Measurements from ENCODE around the gene PPP1R36. TPM values are rescaled to one million over a fixed set of nuclear protein-coding genes. Genes with fewer than 3 reads are reported as not detected.
A peak's percentile ranks its signal among the peaks of the same experiment; 100 is the strongest.

Gene PPP1R36
- total and polyA plus RNA-seq, 2 donors (not counting 1 experiment from before 2014, with no cell fraction given), result 0.87 to 1.3 TPM

DNA sequence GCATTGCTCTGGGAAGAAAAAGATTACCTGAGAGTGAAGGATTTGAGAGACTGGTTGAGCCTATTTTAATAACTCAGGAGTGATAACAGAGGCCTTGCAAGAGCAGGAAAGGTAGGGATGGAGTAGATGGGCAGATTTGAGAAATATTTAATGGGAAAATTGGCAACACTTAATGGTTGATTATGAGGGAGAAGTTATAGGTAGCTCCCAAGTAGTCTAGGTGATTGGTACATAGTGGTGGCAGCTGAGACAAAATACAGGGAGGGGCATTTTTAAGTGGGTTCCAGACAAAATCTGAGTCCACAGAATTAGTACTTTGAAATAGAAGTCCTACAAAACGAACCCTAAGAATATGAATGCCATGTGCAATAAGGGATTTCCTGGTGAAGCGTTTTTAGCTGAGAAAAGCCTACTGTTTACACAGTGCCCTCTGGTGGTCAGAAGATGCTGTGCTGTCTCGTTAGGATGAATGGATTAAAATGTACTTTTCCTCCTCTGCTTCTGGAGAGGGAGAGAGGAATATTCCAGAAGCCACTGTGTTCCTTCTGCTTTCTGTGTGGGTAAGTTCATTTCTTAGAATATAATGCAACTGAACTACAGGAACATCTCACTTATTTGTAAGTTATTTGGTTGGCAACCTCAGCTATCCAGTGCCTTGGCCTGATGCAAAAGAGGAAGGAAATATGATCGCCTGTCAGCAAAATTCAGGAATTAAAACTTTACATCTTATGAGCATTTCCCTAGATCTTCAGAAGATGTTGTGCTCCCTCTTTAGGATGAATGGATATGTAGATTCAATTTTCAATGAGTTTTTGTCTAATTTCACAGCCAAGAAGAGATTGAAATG is 38.7 kb upstream of the PPP1R36 start:
- no peak overlapping the region for H2AFZ ChIP-seq (ENCODE audit: low read length)
- H4K20me1 ChIP-seq (ENCODE audit: control insufficient read depth, extremely low read depth, insufficient read depth, low read length), result peaks cover 11% of the 10 kb centered on the region
- H3K79me2 ChIP-seq (ENCODE audit: control insufficient read depth, insufficient read depth, low read length), result peaks cover 94% of the 10 kb centered on the region
- H3K27ac ChIP-seq (ENCODE audit: insufficient read depth, low read length), result no peak overlapping the region
- no peak overlapping the region for H3K4me3 ChIP-seq (replicated peaks in 1 of 4; ENCODE audit: control extremely low read depth in 1 of 4, insufficient read depth in 1 of 4, low read depth in 3 of 4, low read length in 4 of 4)
- H3K27me3 ChIP-seq (ENCODE audit: control insufficient read depth, insufficient read depth, low read length), result no peaks in the 10 kb centered on the region
- no peaks in the 10 kb centered on the region for H3K36me3 ChIP-seq (ENCODE audit: control insufficient read depth, insufficient read depth, low read length)
- no peaks in the 10 kb centered on the region for H3K9me3 ChIP-seq (ENCODE audit: control insufficient read depth, insufficient read depth, low read depth, low read length)
- H3K4me1 ChIP-seq (ENCODE audit: control insufficient read depth, extremely low read depth, insufficient read depth, low read length), result peaks cover 7% of the 10 kb centered on the region
- no peak overlapping the region for H3K4me2 ChIP-seq (ENCODE audit: extremely low read depth, insufficient read depth, low read length)
- H3K9ac ChIP-seq (ENCODE audit: insufficient read depth, low read length), result no peak overlapping the region
- TF ChIP-seq EZH2 (IDR thresholded peaks at IDR 0.05; ENCODE audit: low read length, missing control alignments), result no peak
- TF ChIP-seq, protein P1, sequence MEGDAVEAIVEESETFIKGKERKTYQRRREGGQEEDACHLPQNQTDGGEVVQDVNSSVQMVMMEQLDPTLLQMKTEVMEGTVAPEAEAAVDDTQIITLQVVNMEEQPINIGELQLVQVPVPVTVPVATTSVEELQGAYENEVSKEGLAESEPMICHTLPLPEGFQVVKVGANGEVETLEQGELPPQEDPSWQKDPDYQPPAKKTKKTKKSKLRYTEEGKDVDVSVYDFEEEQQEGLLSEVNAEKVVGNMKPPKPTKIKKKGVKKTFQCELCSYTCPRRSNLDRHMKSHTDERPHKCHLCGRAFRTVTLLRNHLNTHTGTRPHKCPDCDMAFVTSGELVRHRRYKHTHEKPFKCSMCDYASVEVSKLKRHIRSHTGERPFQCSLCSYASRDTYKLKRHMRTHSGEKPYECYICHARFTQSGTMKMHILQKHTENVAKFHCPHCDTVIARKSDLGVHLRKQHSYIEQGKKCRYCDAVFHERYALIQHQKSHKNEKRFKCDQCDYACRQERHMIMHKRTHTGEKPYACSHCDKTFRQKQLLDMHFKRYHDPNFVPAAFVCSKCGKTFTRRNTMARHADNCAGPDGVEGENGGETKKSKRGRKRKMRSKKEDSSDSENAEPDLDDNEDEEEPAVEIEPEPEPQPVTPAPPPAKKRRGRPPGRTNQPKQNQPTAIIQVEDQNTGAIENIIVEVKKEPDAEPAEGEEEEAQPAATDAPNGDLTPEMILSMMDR (conservative IDR thresholded peaks at IDR 0.05 in 1 of 2, IDR thresholded peaks at IDR 0.05 in 1 of 2; ENCODE audit: low read depth in 1 of 2, low read length in 2 of 2), result peak; percentile 78 to 93
- peak; percentile 51 to 79 for DNase-seq (ENCODE audit: low read depth in 2 of 2)

DNA sequence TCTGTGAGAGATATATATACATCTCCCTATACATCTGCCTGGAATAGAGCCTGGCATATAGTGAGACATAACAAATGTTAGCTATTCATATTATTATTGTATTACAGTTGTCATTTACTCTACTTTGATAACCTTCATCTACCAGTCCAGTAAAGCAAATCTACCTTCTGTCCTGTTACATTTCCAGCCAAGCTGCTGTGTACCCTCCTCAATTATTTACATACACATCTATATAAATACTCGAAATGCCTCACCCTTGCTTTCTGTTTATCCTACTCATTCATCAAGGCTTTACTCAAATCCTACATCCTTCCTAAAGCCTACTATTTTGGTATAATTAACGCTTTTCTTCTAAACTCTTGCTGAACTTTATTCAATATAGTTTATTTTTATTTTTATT is 36.5 kb upstream of the PPP1R36 start:
- Histone ChIP-seq H2AFZ (ENCODE audit: low read length) (no peak overlapping the region), H3K27ac (ENCODE audit: insufficient read depth, low read length) (no peak overlapping the region), H3K79me2 (ENCODE audit: control insufficient read depth, insufficient read depth, low read length) (peaks cover 91% of the 10 kb centered on the region), H3K27me3 (ENCODE audit: control insufficient read depth, insufficient read depth, low read length) (no peaks in the 10 kb centered on the region), H3K4me1 (ENCODE audit: control insufficient read depth, extremely low read depth, insufficient read depth, low read length) (no peaks in the 10 kb centered on the region), H3K9me3 (ENCODE audit: control insufficient read depth, insufficient read depth, low read depth, low read length) (no peaks in the 10 kb centered on the region), H3K9ac (ENCODE audit: insufficient read depth, low read length) (no peak overlapping the region), H3K4me3 (replicated peaks in 1 of 4; ENCODE audit: control extremely low read depth in 1 of 4, insufficient read depth in 1 of 4, low read depth in 3 of 4, low read length in 4 of 4) (no peak overlapping the region), H3K4me2 (ENCODE audit: extremely low read depth, insufficient read depth, low read length) (no peak overlapping the region), H3K36me3 (ENCODE audit: control insufficient read depth, insufficient read depth, low read length) (no peaks in the 10 kb centered on the region), H4K20me1 (ENCODE audit: control insufficient read depth, extremely low read depth, insufficient read depth, low read length) (peaks cover 8% of the 10 kb centered on the region)
- TF ChIP-seq, protein P1 (conservative IDR thresholded peaks at IDR 0.05 in 1 of 2, IDR thresholded peaks at IDR 0.05 in 1 of 2; ENCODE audit: low read depth in 1 of 2, low read length in 2 of 2), result no peak
- TF ChIP-seq EZH2 (IDR thresholded peaks at IDR 0.05; ENCODE audit: low read length, missing control alignments), result no peak
- no peak for DNase-seq (ENCODE audit: low read depth in 2 of 2)

DNA sequence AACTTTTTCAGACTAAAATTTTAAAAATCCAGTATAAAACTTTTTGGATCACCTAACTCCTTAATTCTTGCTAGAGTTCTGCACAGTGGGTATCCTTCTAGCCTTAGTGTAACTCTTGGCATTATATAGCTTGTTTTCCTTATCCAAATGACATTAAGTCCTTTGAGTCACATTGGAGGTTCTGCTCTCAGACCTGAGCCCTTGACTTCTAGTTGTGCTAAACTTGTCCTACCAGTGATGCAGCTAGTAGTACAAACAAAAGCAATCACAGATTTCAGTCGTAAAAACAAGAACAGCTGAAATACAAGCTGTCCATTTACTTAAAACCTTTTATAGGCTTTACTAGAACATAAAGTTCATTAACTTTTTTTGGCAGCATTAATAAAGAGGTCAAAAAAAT is 34.7 kb upstream of the PPP1R36 start:
- H3K9me3 ChIP-seq (ENCODE audit: control insufficient read depth, insufficient read depth, low read depth, low read length), result no peaks in the 10 kb centered on the region
- H3K36me3 ChIP-seq (ENCODE audit: control insufficient read depth, insufficient read depth, low read length), result no peaks in the 10 kb centered on the region
- no peak overlapping the region for H3K4me3 ChIP-seq (replicated peaks in 1 of 4; ENCODE audit: control extremely low read depth in 1 of 4, insufficient read depth in 1 of 4, low read depth in 3 of 4, low read length in 4 of 4)
- H3K27ac ChIP-seq (ENCODE audit: insufficient read depth, low read length), result no peak overlapping the region
- TF ChIP-seq EZH2 (IDR thresholded peaks at IDR 0.05; ENCODE audit: low read length, missing control alignments), result no peak
- TF ChIP-seq, protein P1 (conservative IDR thresholded peaks at IDR 0.05 in 1 of 2, IDR thresholded peaks at IDR 0.05 in 1 of 2; ENCODE audit: low read depth in 1 of 2, low read length in 2 of 2), result no peak
- H3K4me1 ChIP-seq (ENCODE audit: control insufficient read depth, extremely low read depth, insufficient read depth, low read length), result no peaks in the 10 kb centered on the region
- H3K4me2 ChIP-seq (ENCODE audit: extremely low read depth, insufficient read depth, low read length), result no peak overlapping the region
- H3K79me2 ChIP-seq (ENCODE audit: control insufficient read depth, insufficient read depth, low read length), result peaks cover 89% of the 10 kb centered on the region
- peaks cover 8% of the 10 kb centered on the region for H4K20me1 ChIP-seq (ENCODE audit: control insufficient read depth, extremely low read depth, insufficient read depth, low read length)
- no peaks in the 10 kb centered on the region for H3K27me3 ChIP-seq (ENCODE audit: control insufficient read depth, insufficient read depth, low read length)
- no peak overlapping the region for H2AFZ ChIP-seq (ENCODE audit: low read length)
- no peak overlapping the region for H3K9ac ChIP-seq (ENCODE audit: insufficient read depth, low read length)
- DNase-seq (ENCODE audit: low read depth in 2 of 2), result no peak

All from fibroblast of lung (primary cell).